Keratinocyte (primary cell): Measurements from ENCODE around the gene NCAPG. TPM values are rescaled to one million over a fixed set of nuclear protein-coding genes. Genes with fewer than 3 reads are reported as not detected.
A peak's percentile ranks its signal among the peaks of the same experiment; 100 is the strongest.

Experiments used
- DNase-seq: peaks from one replicate; pipeline ENCODE4 v3.0.0-alpha.2; 2011; ENCODE audit warnings: low read depth, missing footprints, low spot score
- FAIRE-seq: peaks from 2 replicates; lab custom pipeline; 2011; peaks lifted over from hg19 to GRCh38; lab: Jason Lieb, UNC
- H2AFZ ChIP-seq: 2 replicates; pipeline ENCODE4 v1.6.0; 2012; ENCODE audit warnings: low read length, control low read depth, inconsistent platforms; ENCODE audit not compliant: control insufficient read depth
- H3K27ac ChIP-seq: 2 replicates; pipeline ENCODE4 v1.5.1; 2011; ENCODE audit warnings: low read length; ENCODE audit not compliant: control insufficient read depth, insufficient read depth
- H3K27me3 ChIP-seq: 3 replicates; pipeline ENCODE4 v1.6.0; 2011; ENCODE audit warnings: low read length; ENCODE audit not compliant: control insufficient read depth, insufficient read depth; ENCODE audit errors: extremely low read depth
- H3K36me3 ChIP-seq, 2 experiments: 2 replicates in 1 of 2; 3 replicates in 1 of 2; pipeline ENCODE4 v1.5.1; 2011; ENCODE audit warnings: low read length in 2 of 2, mild to moderate bottlenecking in 1 of 2; ENCODE audit not compliant: control insufficient read depth in 2 of 2, insufficient read depth in 2 of 2; ENCODE audit errors: extremely low read depth in 1 of 2
- H3K4me1 ChIP-seq: 3 replicates; pipeline ENCODE4 v1.5.1; 2011; ENCODE audit warnings: low read length; ENCODE audit not compliant: control insufficient read depth, insufficient read depth; ENCODE audit errors: extremely low read depth
- H3K4me2 ChIP-seq: 3 replicates; pipeline ENCODE4 v1.6.0; 2011; ENCODE audit warnings: low read depth, low read length; ENCODE audit not compliant: control insufficient read depth, insufficient read depth; ENCODE audit errors: extremely low read depth
- H3K4me3 ChIP-seq, 3 experiments: fragments of 200-600 bp in 1 of 3; sonication (generic) in 1 of 3; 2 replicates in 2 of 3; 3 replicates in 1 of 3; pipeline ENCODE4 v1.5.1; 2011 to 2016; ENCODE audit warnings: low read length in 3 of 3, mild to moderate bottlenecking in 3 of 3, control low read depth in 2 of 3, inconsistent platforms in 1 of 3, low read depth in 1 of 3, mixed read lengths in 1 of 3, mixed run types in 1 of 3, moderate library complexity in 1 of 3; ENCODE audit not compliant: control insufficient read depth in 2 of 3, insufficient read depth in 2 of 3; ENCODE audit errors: extremely low read depth in 1 of 3
- H3K79me2 ChIP-seq: 2 replicates; pipeline ENCODE4 v1.6.0; 2012; ENCODE audit warnings: low read length; ENCODE audit not compliant: control insufficient read depth, insufficient read depth
- H3K9ac ChIP-seq: 3 replicates; pipeline ENCODE4 v1.6.0; 2011; ENCODE audit warnings: low read length; ENCODE audit not compliant: control insufficient read depth, insufficient read depth; ENCODE audit errors: extremely low read depth
- H3K9me1 ChIP-seq: 3 replicates; pipeline ENCODE4 v1.6.0; 2011; ENCODE audit warnings: low read length; ENCODE audit not compliant: control insufficient read depth, insufficient read depth; ENCODE audit errors: extremely low read depth
- H3K9me3 ChIP-seq: 2 replicates; pipeline ENCODE4 v1.5.1; 2012; ENCODE audit warnings: low read depth, low read length; ENCODE audit not compliant: control insufficient read depth
- H4K20me1 ChIP-seq: 3 replicates; pipeline ENCODE4 v1.6.0; 2011; ENCODE audit warnings: low read length; ENCODE audit not compliant: control insufficient read depth, insufficient read depth; ENCODE audit errors: extremely low read depth
- EZH2 ChIP-seq: IDR thresholded peaks from one replicate; pipeline ENCODE4 v1.6.1; 2012; ENCODE audit warnings: inconsistent platforms, mild to moderate bottlenecking, low read length, moderate library complexity
- dilution Hi-C: fragments of 300-500 bp; cut with MboI; formaldehyde crosslinking; loops from one replicate; pipeline ENCODE4 v1.7.0; 2020; ENCODE audit warnings: low sequenced_read_pairs; ENCODE audit not compliant: extremely low pct_ligation_motif_present
- polyA plus RNA-seq, 5 experiments: library from polyadenylated mRNA; depleted of rRNA in 3 of 5; stranded (reverse) in 3 of 5; stranded (forward) in 1 of 5; unstranded in 1 of 5; fragments of >200 nt; gene quantifications; 1 replicate in 1 of 5; 2 replicates in 3 of 5; 3 replicates in 1 of 5; pipeline versions ENCODE4 v1.2.1 to v1.2.3, GENCODE V29; 2011 to 2012; ENCODE audit warnings: missing spikeins in 2 of 5, low read depth in 1 of 5, low replicate concordance in 1 of 5
- TF ChIP-seq, protein P1 (sequence below), 3 experiments: IDR thresholded peaks in 1 of 3; conservative IDR thresholded peaks in 1 of 3; optimal IDR thresholded peaks in 1 of 3; 2 replicates in 2 of 3; 3 replicates in 1 of 3; pipeline versions ENCODE3 to v1.5.1; 2011; ENCODE audit warnings: low read length in 3 of 3, mild to moderate bottlenecking in 3 of 3, moderate library complexity in 2 of 3, control low read depth in 1 of 3, inconsistent platforms in 1 of 3; ENCODE audit not compliant: insufficient read depth in 2 of 3; ENCODE audit errors: extremely low read depth in 1 of 3

NCAPG gene
- polyA plus RNA-seq, 1 donor (not counting 4 experiments of a cell fraction or from before 2014, with no cell fraction given): 18.0 TPM

DNA sequence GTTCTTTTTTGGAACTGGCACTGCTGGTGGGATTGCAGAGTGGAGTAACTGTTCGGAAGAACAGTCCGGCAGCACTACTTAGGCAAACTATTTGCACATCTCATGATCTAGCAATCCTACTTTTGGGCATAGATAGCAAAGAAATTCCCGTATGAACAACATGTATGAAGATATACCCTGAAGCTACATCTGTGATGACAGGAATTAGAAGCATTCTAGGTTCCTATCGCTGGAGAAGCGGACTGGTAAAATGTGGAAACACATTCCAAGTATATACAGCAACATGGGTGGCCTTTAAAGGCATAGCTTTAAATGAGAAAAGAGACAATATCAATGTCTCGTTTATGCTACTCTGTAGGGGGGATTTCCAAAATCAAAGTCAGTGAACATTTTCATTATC lies 3.3 kb upstream of the NCAPG start:
- TF ChIP-seq EZH2: no peak
- TF ChIP-seq, protein P1, sequence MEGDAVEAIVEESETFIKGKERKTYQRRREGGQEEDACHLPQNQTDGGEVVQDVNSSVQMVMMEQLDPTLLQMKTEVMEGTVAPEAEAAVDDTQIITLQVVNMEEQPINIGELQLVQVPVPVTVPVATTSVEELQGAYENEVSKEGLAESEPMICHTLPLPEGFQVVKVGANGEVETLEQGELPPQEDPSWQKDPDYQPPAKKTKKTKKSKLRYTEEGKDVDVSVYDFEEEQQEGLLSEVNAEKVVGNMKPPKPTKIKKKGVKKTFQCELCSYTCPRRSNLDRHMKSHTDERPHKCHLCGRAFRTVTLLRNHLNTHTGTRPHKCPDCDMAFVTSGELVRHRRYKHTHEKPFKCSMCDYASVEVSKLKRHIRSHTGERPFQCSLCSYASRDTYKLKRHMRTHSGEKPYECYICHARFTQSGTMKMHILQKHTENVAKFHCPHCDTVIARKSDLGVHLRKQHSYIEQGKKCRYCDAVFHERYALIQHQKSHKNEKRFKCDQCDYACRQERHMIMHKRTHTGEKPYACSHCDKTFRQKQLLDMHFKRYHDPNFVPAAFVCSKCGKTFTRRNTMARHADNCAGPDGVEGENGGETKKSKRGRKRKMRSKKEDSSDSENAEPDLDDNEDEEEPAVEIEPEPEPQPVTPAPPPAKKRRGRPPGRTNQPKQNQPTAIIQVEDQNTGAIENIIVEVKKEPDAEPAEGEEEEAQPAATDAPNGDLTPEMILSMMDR (optimal IDR thresholded peaks at IDR 0.05 in 1 of 3, IDR thresholded peaks at IDR 0.05 in 1 of 3, conservative IDR thresholded peaks at IDR 0.05 in 1 of 3; ENCODE audit: extremely low read depth in 1 of 3, insufficient read depth in 2 of 3, low read length in 3 of 3): no peak

DNA sequence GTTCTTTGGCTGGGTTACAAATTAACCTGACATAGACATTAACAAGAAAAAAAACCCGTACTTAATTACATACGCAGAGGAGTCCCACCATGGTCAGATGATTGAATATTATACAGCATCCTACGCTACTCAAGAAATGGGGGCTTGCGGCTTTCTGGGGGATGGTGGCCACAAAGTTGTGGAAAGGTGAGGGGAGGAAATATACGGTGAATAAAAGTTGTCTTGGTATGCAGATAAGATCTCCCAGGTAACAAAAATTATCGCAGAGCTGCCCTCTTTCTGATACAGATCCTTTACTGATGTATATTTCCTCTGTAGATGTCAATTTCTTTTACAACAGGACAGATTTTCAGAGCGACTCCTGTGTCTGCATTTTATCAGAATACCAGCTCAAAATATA lies 1.1 kb upstream of the NCAPG start:
- no peaks in the 10 kb centered on the region for H3K9me1 ChIP-seq
- H3K4me3 ChIP-seq: peak overlapping the region; percentile 69 to 95 (median 83)
- no peak for TF ChIP-seq EZH2
- TF ChIP-seq, protein P1 (optimal IDR thresholded peaks at IDR 0.05 in 1 of 3, IDR thresholded peaks at IDR 0.05 in 1 of 3, conservative IDR thresholded peaks at IDR 0.05 in 1 of 3; ENCODE audit: extremely low read depth in 1 of 3, insufficient read depth in 2 of 3, low read length in 3 of 3): no peak
- dilution Hi-C loops: no loop called here
- H3K4me1 ChIP-seq: peaks cover 17% of the 10 kb centered on the region
- no peak for FAIRE-seq
- H3K9me3 ChIP-seq: no peaks in the 10 kb centered on the region
- H4K20me1 ChIP-seq: no peaks in the 10 kb centered on the region
- no peak for DNase-seq
- H3K27me3 ChIP-seq: no peaks in the 10 kb centered on the region
- peak overlapping the region; percentile 92 for H3K27ac ChIP-seq
- peak overlapping the region; percentile 95 for H3K4me2 ChIP-seq
- H3K79me2 ChIP-seq: peaks cover 90% of the 10 kb centered on the region
- peaks cover under 1 to 9% of the 10 kb centered on the region in 2 experiments for H3K36me3 ChIP-seq
- H3K9ac ChIP-seq: peak overlapping the region; percentile 93
- H2AFZ ChIP-seq: no peak overlapping the region

More for the DNA sequence above, 3.3 kb upstream of the NCAPG start:
- dilution Hi-C loops: no loop called here
- H3K4me3 ChIP-seq: peak overlapping the region; percentile 36 to 62 (median 60)
- H3K9ac ChIP-seq: peak overlapping the region; percentile 53
- H3K4me2 ChIP-seq: peak overlapping the region; percentile 95
- no peaks in the 10 kb centered on the region for H3K27me3 ChIP-seq
- H4K20me1 ChIP-seq: no peaks in the 10 kb centered on the region
- no peaks in the 10 kb centered on the region for H3K9me3 ChIP-seq
- H3K27ac ChIP-seq: peak overlapping the region; percentile 18
- no peak overlapping the region for H2AFZ ChIP-seq
- FAIRE-seq: peak; percentile 20
- H3K79me2 ChIP-seq: peaks cover 78% of the 10 kb centered on the region
- peaks cover 14% of the 10 kb centered on the region for H3K4me1 ChIP-seq
- no peak for DNase-seq
- H3K36me3 ChIP-seq: peaks cover 14 to 28% of the 10 kb centered on the region in 2 experiments
- H3K9me1 ChIP-seq: no peaks in the 10 kb centered on the region
